Loucy (cell line): ENCODE results near the gene ECT2L.

Experiments used
- CTCF ChIP-seq: fragments of 200-600 bp; sonication (generic); conservative IDR thresholded peaks from 2 replicates; pipeline ENCODE4 v1.5.1; 2014; ENCODE audit warnings: mild to moderate bottlenecking, antibody characterized with exemption, low read length
- EZH2phosphoT487 ChIP-seq: fragments of 200-600 bp; IDR thresholded peaks from 2 replicates; pipeline ENCODE4 v1.6.1; 2018; ENCODE audit warnings: antibody characterized with exemption, mild to moderate bottlenecking, moderate library complexity, borderline replicate concordance

- no peak for TF ChIP-seq CTCF
- no peak for TF ChIP-seq EZH2phosphoT487
Observed at GRCh38 chr6:138757136-138757535, 38.8 kb upstream of the ECT2L start.
